K562 (cell line): ENCODE results near the gene IL1RL2. TPM values are rescaled to one million over a fixed set of nuclear protein-coding genes. Genes with fewer than 3 reads are reported as not detected.
A peak's percentile ranks its signal among the peaks of the same experiment; 100 is the strongest.

Experiments used
- RAD21 ChIP-seq, 2 experiments: fragments of 250-450 bp in 1 of 2; fragments of 450-650 bp in 1 of 2; sonication (Bioruptor Pico) in 1 of 2; formaldehyde crosslinking in 1 of 2; IDR thresholded peaks in 1 of 2; conservative IDR thresholded peaks in 1 of 2; 2 replicates each; pipeline versions ENCODE4 v1.4.0 to v1.8.0; 2020 to 2022; ENCODE audit warnings: mild to moderate bottlenecking in 2 of 2, moderate library complexity in 1 of 2
- REST ChIP-seq, 2 experiments: fragments of 450-650 bp; formaldehyde crosslinking in 1 of 2; IDR thresholded peaks; 2 replicates each; pipeline versions ENCODE4 v1.4.0 to v1.6.1; 2014 to 2020; ENCODE audit warnings: mild to moderate bottlenecking in 2 of 2, borderline replicate concordance in 1 of 2, low read depth in 1 of 2
- ZBTB12 ChIP-seq: fragments of 250-450 bp; sonication (Bioruptor Pico); IDR thresholded peaks from 2 replicates; pipeline ENCODE4 v1.4.0; 2020
- polyA plus RNA-seq, 8 experiments: library from polyadenylated mRNA; depleted of rRNA in 4 of 8; stranded (reverse) in 5 of 8; unstranded in 3 of 8; fragments of >200 nt; fragmentation: Nextera tagmentation in 2 of 8; fragmentation: Illumina TruSeq in 1 of 8; extraction: Ambion mirVana in 2 of 8; extraction: Trizol in 1 of 8; gene quantifications; 2 replicates each; pipeline versions ENCODE4 v1.2.1 to v1.2.3, GENCODE V29; 2011 to 2014; ENCODE audit warnings: inconsistent platforms in 1 of 8, missing spikeins in 1 of 8
- total RNA-seq, 7 experiments: library from RNA; depleted of rRNA in 6 of 7; stranded (reverse); fragments of >200 nt in 6 of 7; fragmentation: Illumina TruSeq in 2 of 7; extraction: Trizol in 2 of 7; gene quantifications; 2 replicates each; pipeline versions ENCODE4 v1.2.1 to v1.2.3, GENCODE V29; 2011 to 2021; ENCODE audit warnings: low replicate concordance in 1 of 7

The IL1RL2 gene
- total and polyA plus RNA-seq, 9 of the 15 experiments (the other 6 are each of a cell fraction or from before 2014, with no cell fraction given), result not detected

DNA sequence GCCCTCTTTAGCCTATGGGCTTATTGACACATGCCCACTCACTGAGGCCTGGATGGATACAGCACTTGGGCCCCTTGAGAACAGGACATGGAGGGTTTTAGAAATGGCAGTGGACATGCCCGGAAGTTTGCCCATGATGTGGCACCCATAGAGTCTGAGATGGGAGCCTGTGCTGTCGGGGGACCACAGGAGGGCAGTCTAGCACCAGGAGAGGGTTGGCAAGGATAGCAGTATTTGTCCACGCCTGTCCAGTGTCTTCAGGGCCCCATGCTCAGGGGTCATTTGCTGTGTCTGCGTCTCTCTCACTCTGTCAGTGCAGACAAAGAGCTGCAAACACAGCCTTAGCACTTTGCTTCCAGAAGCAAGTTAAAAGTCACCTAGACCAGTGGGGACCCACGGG is 48.7 kb downstream of the IL1RL2 start (continued):
- TF ChIP-seq REST (IDR thresholded peaks at IDR 0.05; ENCODE audit: borderline replicate concordance) (peak; percentile 34), REST (CRISPR knock-in tag; IDR thresholded peaks at IDR 0.05; ENCODE audit: low read depth) (no peak), RAD21 (CRISPR knock-in tag; conservative IDR thresholded peaks at IDR 0.05 in 1 of 2, IDR thresholded peaks at IDR 0.05 in 1 of 2) (peak; percentile 60 to 78), ZBTB12 (no peak)
- TF ChIP-seq, all 486 proteins: peak for 8
